Heart left ventricle (tissue), 16 donors: ENCODE measurements around the gene FOXO6. TPM values are rescaled to one million over a fixed set of nuclear protein-coding genes. Genes with fewer than 3 reads are reported as not detected.

Experiments used
- ATAC-seq, 4 donors: fragments of 200-7000 bp; cut with Tn5 transposase; one replicate each; pipeline ENCODE4 v1.9.1; 2020 to 2022; ENCODE audit warnings: moderate library complexity in 4 of 4, mild to moderate bottlenecking in 3 of 4, moderate number of reproducible peaks in 1 of 4
- DNase-seq, 5 donors: peaks; one replicate each; pipeline ENCODE4 v3.0.0-alpha.2; 2020
- H3K27ac ChIP-seq, 12 donors: fragments of 200-600 bp; sonication (generic) in 4 of 12; one replicate each; pipeline versions ENCODE4 v1.5.0 to v1.8.0; 2016 to 2022; ENCODE audit warnings: mild to moderate bottlenecking in 2 of 12
- H3K27me3 ChIP-seq, 9 donors: fragments of 200-600 bp; sonication (generic) in 2 of 9; one replicate each; pipeline versions ENCODE4 v1.5.1 to v1.8.0; 2016 to 2022; ENCODE audit warnings: mild to moderate bottlenecking in 3 of 9
- H3K36me3 ChIP-seq, 9 donors: fragments of 200-600 bp; sonication (generic) in 2 of 9; one replicate each; pipeline versions ENCODE4 v1.5.0 to v1.8.0; 2018 to 2022; ENCODE audit warnings: mild to moderate bottlenecking in 2 of 9
- H3K4me1 ChIP-seq, 12 donors: fragments of 200-600 bp; sonication (generic) in 4 of 12; one replicate each; pipeline versions ENCODE4 v1.5.0 to v1.8.0; 2016 to 2022; ENCODE audit warnings: mild to moderate bottlenecking in 3 of 12
- H3K4me3 ChIP-seq, 12 donors: fragments of 200-600 bp; sonication (generic) in 4 of 12; one replicate each; pipeline versions ENCODE4 v1.5.0 to v1.8.0; 2017 to 2022; ENCODE audit warnings: mild to moderate bottlenecking in 9 of 12, moderate library complexity in 4 of 12
- H3K9me3 ChIP-seq, 12 donors: fragments of 200-600 bp; sonication (generic) in 4 of 12; one replicate each; pipeline versions ENCODE4 v1.5.0 to v1.8.0; 2016 to 2022; ENCODE audit warnings: mild to moderate bottlenecking in 1 of 12
- CTCF ChIP-seq, 12 donors: fragments of 200-600 bp; sonication (generic) in 4 of 12; IDR thresholded peaks; one replicate each; pipeline versions ENCODE4 v1.5.0 to v1.8.0; 2018 to 2022; ENCODE audit warnings: antibody characterized with exemption in 12 of 12, mild to moderate bottlenecking in 5 of 12
- POLR2A ChIP-seq, 2 donors: fragments of 450-650 bp; IDR thresholded peaks; one replicate each; pipeline ENCODE4 v1.6.1; 2017; ENCODE audit warnings: antibody characterized with exemption in 2 of 2, mild to moderate bottlenecking in 2 of 2, moderate library complexity in 2 of 2
- WGBS, 4 donors: extraction: QIAGEN DNeasy Blood & Tissue Kit in 2 of 4; methylation state at CpG; one replicate each; pipeline versions ENCODE4 v1.1.5 to v1.1.7; 2013 to 2018; 5-methylcytosine and 5-hydroxymethylcytosine counted together
- intact Hi-C, 10 donors: fragments of 100-400 bp; cut with DNase I; formaldehyde crosslinking; loops; one replicate each; pipeline versions ENCODE4 v1.11.1 to v1.14.2; 2022
- polyA plus RNA-seq, 2 donors: library from polyadenylated mRNA; stranded (reverse); fragments of 200-250 nt; gene quantifications; one replicate each; pipeline ENCODE4 v1.2.3, GENCODE V29; 2013
- total RNA-seq, 9 donors: library from RNA; depleted of rRNA in 2 of 9; stranded (reverse); fragments of >200 nt in 2 of 9; fragmentation: NEBNext Ultra II Directional in 3 of 9; extraction: Animal tissue kit (Norgen Biotek cat#: 25700) in 3 of 9; gene quantifications; one replicate each; pipeline versions ENCODE4 v1.1.0 to v1.2.4, GENCODE V29; 2016 to 2023
- donor health status: ischemic (EF 13 %, LVEDD 7.1; RV severe dilation, severe dysfunction).
- donor health status: healthy with polysubstance abuse.
- donor health status: DM: no; HTN: yes; CAD: no.
- donor health status: DM: no; HTN: no; CAD: no.
- donor health status: ischemic (EF 25% LVEDD 6.9; RV normal size, moderate dysfunction).
- donor health status: ischemic (EF 25% LVEDD 5.7; RV mildly dilated, moderate dysfunction).
- donor health status: healthy.
- donor health status: DM: yes; HTN: yes; CAD: no.
- donor health status: ischemic (EF 35%, LVEDD 5.7; RV mildly dilated, moderate dysfunction).
- donor health status: nonischemic (EF 11% LVEDD 7.7; RV severe dilation, severe dysfunction).
- donor health status: DM: yes; HTN: yes; CAD: no.
- donor health status: PGD.
- donor health status: ischemic (EF 29% LVEDD 5.4; RV normal size, mild dysfunction).
- donor health status: nonischemic (EF 23%, LVEDD 6.1; RV moderate dilation, normal function).

FOXO6 gene
- total and polyA plus RNA-seq, 11 donors = 0.69 to 4.8 (median 1.4) TPM

- no peaks in the 10 kb centered on the region for H3K9me3 ChIP-seq
- DNase-seq (no peak), ATAC-seq (no peak)
- intact Hi-C loops = loop anchor here in 2 of 10 donors (5.0 kb wide), 2 partner anchors 43 to 113 kb away; no protein-coding TSS in a partner anchor
- no peak overlapping the region for H3K27ac ChIP-seq
- WGBS, 4 donors = 78 to 88% (median 79%) methylated on average over 11 of the region's 11 CpGs
- H3K27me3 ChIP-seq = no peaks in the 10 kb centered on the region
- TF ChIP-seq CTCF (IDR thresholded peaks at IDR 0.05) (no peak), POLR2A (IDR thresholded peaks at IDR 0.05) (no peak)
- H3K4me3 ChIP-seq = no peak overlapping the region
- peaks cover 0 to 15% (median 6%) of the 10 kb centered on the region in 12 donors for H3K4me1 ChIP-seq
- H3K36me3 ChIP-seq = no peaks in the 10 kb centered on the region
Measured at GRCh38 chr1:41314376-41315145, 46.7 kb upstream of the FOXO6 start.

GRCh38 chr1:41315146-41315822, 46.0 kb upstream of the FOXO6 start:
- H3K27ac ChIP-seq = no peak overlapping the region
- 80 to 86% (median 83%) methylated on average over 15 of the region's 15 CpGs for WGBS, 4 donors
- no peak for DNase-seq
- intact Hi-C loops = loop anchor here in 2 of 10 donors (5.0 kb wide), 2 partner anchors 42 to 112 kb away; no protein-coding TSS in a partner anchor
- TF ChIP-seq POLR2A (IDR thresholded peaks at IDR 0.05) (no peak), CTCF (IDR thresholded peaks at IDR 0.05) (no peak)
- no peak overlapping the region for H3K4me3 ChIP-seq
- peaks cover 0 to 21% (median 13%) of the 10 kb centered on the region in 12 donors for H3K4me1 ChIP-seq
- H3K27me3 ChIP-seq = no peaks in the 10 kb centered on the region
- no peaks in the 10 kb centered on the region for H3K9me3 ChIP-seq
- H3K36me3 ChIP-seq = no peaks in the 10 kb centered on the region
- ATAC-seq = no peak

GRCh38 chr1:41315871-41316270, 45.4 kb upstream of the FOXO6 start:
- no peak overlapping the region for H3K27ac ChIP-seq
- 82 to 94% (median 86%) methylated on average over 3 of the region's 3 CpGs for WGBS, 4 donors

More at GRCh38 chr1:41315871-41316270, 45.4 kb upstream of the FOXO6 start:
- intact Hi-C loops = loop anchor here in 2 of 10 donors (5.0 kb wide), 2 partner anchors 41 to 111 kb away; no protein-coding TSS in a partner anchor
- DNase-seq = no peak
- H3K9me3 ChIP-seq = no peaks in the 10 kb centered on the region
- H3K4me1 ChIP-seq = peaks cover 0 to 24% (median 13%) of the 10 kb centered on the region in 12 donors
- TF ChIP-seq POLR2A (IDR thresholded peaks at IDR 0.05) (no peak), CTCF (IDR thresholded peaks at IDR 0.05) (no peak)
- H3K36me3 ChIP-seq = no peaks in the 10 kb centered on the region
- no peak overlapping the region for H3K4me3 ChIP-seq
- no peak for ATAC-seq
- no peaks in the 10 kb centered on the region for H3K27me3 ChIP-seq
